Common myeloid progenitor, CD34-positive (primary cell): ENCODE measurements around the gene GPRASP3.
"Not testable (repeated sequence)": the region's sequence is repeated elsewhere in the genome, so short reads cannot be mapped to it uniquely, and the experiment has no call there.

ENCODE experiments used
- CTCF ChIA-PET: fragments of 350-600 bp; sonication (Branson Sonifier 250); formaldehyde crosslinking; loops from one replicate; lab custom pipeline; 2021; ENCODE audit warnings: antibody characterized with exemption; lab: Charles Lee
- POLR2A ChIA-PET: fragments of 350-600 bp; sonication (Branson Sonifier 250); formaldehyde crosslinking; loops from one replicate; lab custom pipeline; 2021; ENCODE audit warnings: antibody characterized with exemption; lab: Charles Lee
- DNase-seq, 3 donors: peaks; one replicate each; pipeline versions ENCODE4 v3.0.0 to v3.0.0-alpha.2; 2013
- H3K27ac ChIP-seq, 2 experiments: 1 replicate in 1 of 2; 2 replicates in 1 of 2; pipeline ENCODE4 v1.7.0; 2013; ENCODE audit warnings: inconsistent platforms in 2 of 2, low read length in 2 of 2, mild to moderate bottlenecking in 2 of 2, low read depth in 1 of 2, moderate library complexity in 1 of 2; ENCODE audit not compliant: severe bottlenecking in 2 of 2, insufficient read depth in 1 of 2, poor library complexity in 1 of 2
- H3K27me3 ChIP-seq, 5 experiments: replicated peaks in 2 of 5; 1 replicate in 3 of 5; 2 replicates in 2 of 5; pipeline versions ENCODE4 v1.6.1 to v1.7.0; 2013; ENCODE audit warnings: low read length in 4 of 5, mild to moderate bottlenecking in 2 of 5, moderate library complexity in 2 of 5, inconsistent platforms in 1 of 5; ENCODE audit not compliant: insufficient read depth in 5 of 5, control insufficient read depth in 4 of 5
- H3K36me3 ChIP-seq, 4 experiments: 1 replicate in 2 of 4; 2 replicates in 2 of 4; pipeline versions ENCODE4 v1.6.1 to v1.7.0; 2013; ENCODE audit warnings: low read length in 3 of 4, control low read depth in 1 of 4, mild to moderate bottlenecking in 1 of 4; ENCODE audit not compliant: control insufficient read depth in 4 of 4, insufficient read depth in 4 of 4
- H3K4me1 ChIP-seq, 4 experiments: 1 replicate in 3 of 4; 2 replicates in 1 of 4; pipeline versions ENCODE4 v1.6.1 to v1.7.1; 2013; ENCODE audit warnings: low read length in 3 of 4, mild to moderate bottlenecking in 3 of 4, control low read depth in 1 of 4, inconsistent platforms in 1 of 4, moderate library complexity in 1 of 4; ENCODE audit not compliant: control insufficient read depth in 4 of 4, insufficient read depth in 4 of 4; ENCODE audit errors: control extremely low read depth in 1 of 4
- H3K4me3 ChIP-seq, 7 experiments: 1 replicate in 4 of 7; 2 replicates in 3 of 7; pipeline versions ENCODE4 v1.5.1 to v1.7.0; 2013; ENCODE audit warnings: mild to moderate bottlenecking in 7 of 7, low read length in 6 of 7, moderate library complexity in 6 of 7, inconsistent platforms in 2 of 7, low read depth in 2 of 7, control low read depth in 1 of 7; ENCODE audit not compliant: insufficient read depth in 4 of 7, control insufficient read depth in 1 of 7; ENCODE audit errors: extremely low read depth in 1 of 7
- H3K9me3 ChIP-seq, 5 experiments: 1 replicate in 4 of 5; 2 replicates in 1 of 5; pipeline versions ENCODE4 v1.6.1 to v1.7.1; 2013; ENCODE audit warnings: low read length in 4 of 5, mild to moderate bottlenecking in 2 of 5, inconsistent platforms in 1 of 5, low read depth in 1 of 5, moderate library complexity in 1 of 5; ENCODE audit not compliant: control insufficient read depth in 4 of 5, insufficient read depth in 2 of 5; ENCODE audit errors: control extremely low read depth in 1 of 5
- WGBS: methylation state at CpG from one replicate; pipeline ENCODE4 v1.1.5; 2013; ENCODE audit not compliant: insufficient coverage; 5-methylcytosine and 5-hydroxymethylcytosine counted together

GPRASP3 gene

GRCh38 chrX:102708900-102709299 lies 11.6 kb upstream of the GPRASP3 start:
- ChIA-PET POLR2A (no interaction called here), CTCF (no interaction called here)
- no peak for DNase-seq
- 67% methylated on average over 1 of the region's 2 CpGs for WGBS
- H3K9me3 ChIP-seq = no peaks in the 10 kb centered on the region
- no peak overlapping the region for H3K27ac ChIP-seq
- H3K27me3 ChIP-seq = peaks cover 0 to 3% (median 0%) of the 10 kb centered on the region in 5 experiments
- H3K4me3 ChIP-seq = no peak overlapping the region
- peaks cover 0 to 7% (median 3%) of the 10 kb centered on the region in 4 experiments for H3K4me1 ChIP-seq
- no peaks in the 10 kb centered on the region for H3K36me3 ChIP-seq

GRCh38 chrX:102711872-102712215 lies 8.7 kb upstream of the GPRASP3 start:
- CTCF ChIA-PET = no interaction called here
- H3K27me3 ChIP-seq = peaks cover 0 to 3% (median 0%) of the 10 kb centered on the region in 5 experiments
- no peaks in the 10 kb centered on the region for H3K36me3 ChIP-seq
- H3K4me3 ChIP-seq = peak overlapping the region; percentile 23 to 80 (median 61)
- POLR2A ChIA-PET = no interaction called here
- DNase-seq = no peak
- no peak overlapping the region for H3K27ac ChIP-seq
- H3K4me1 ChIP-seq = peaks cover 0 to 7% (median 3%) of the 10 kb centered on the region in 4 experiments
- WGBS = 32% methylated on average over 13 of the region's 19 CpGs
- H3K9me3 ChIP-seq = no peaks in the 10 kb centered on the region

GRCh38 chrX:102712216-102712966 lies 8.2 kb upstream of the GPRASP3 start, which contains the start of gene GPRASP2:
Gene GPRASP2, plus strand, starts transcription at chrX:102712448. Its CDS starts 2,422 bp downstream, at chrX:102714870.
- Histone ChIP-seq H3K4me3 (peak within 1 kb of the TSS; percentile 46 to 80 (median 72)), H3K27ac (no peak within 1 kb of the TSS), H3K9me3 (no peaks in the 10 kb centered on the region), H3K36me3 (no peaks in the 10 kb centered on the region), H3K27me3 (peaks cover 0 to 3% (median 0%) of the 10 kb centered on the region in 5 experiments), H3K4me1 (peaks cover 0 to 7% (median 3%) of the 10 kb centered on the region in 4 experiments)
- peak in 2 of 3 donors; percentile 39 to 56 for DNase-seq
- WGBS = 34% methylated on average over 55 of the region's 68 CpGs
- ChIA-PET CTCF (no interaction called here), POLR2A (no interaction called here)

GRCh38 chrX:102712981-102713625 lies 7.4 kb upstream of the GPRASP3 start:
- 34% methylated on average over 18 of the region's 23 CpGs for WGBS
- ChIA-PET POLR2A (no interaction called here), CTCF (no interaction called here)
- Histone ChIP-seq H3K27ac (no peak overlapping the region), H3K9me3 (no peaks in the 10 kb centered on the region), H3K36me3 (no peaks in the 10 kb centered on the region), H3K27me3 (peaks cover 0 to 3% (median 0%) of the 10 kb centered on the region in 5 experiments), H3K4me3 (peak overlapping the region; percentile 46 to 80 (median 72)), H3K4me1 (peaks cover 0 to 7% (median 3%) of the 10 kb centered on the region in 4 experiments)
- peak; percentile 47 to 66 (median 49) for DNase-seq

DNA sequence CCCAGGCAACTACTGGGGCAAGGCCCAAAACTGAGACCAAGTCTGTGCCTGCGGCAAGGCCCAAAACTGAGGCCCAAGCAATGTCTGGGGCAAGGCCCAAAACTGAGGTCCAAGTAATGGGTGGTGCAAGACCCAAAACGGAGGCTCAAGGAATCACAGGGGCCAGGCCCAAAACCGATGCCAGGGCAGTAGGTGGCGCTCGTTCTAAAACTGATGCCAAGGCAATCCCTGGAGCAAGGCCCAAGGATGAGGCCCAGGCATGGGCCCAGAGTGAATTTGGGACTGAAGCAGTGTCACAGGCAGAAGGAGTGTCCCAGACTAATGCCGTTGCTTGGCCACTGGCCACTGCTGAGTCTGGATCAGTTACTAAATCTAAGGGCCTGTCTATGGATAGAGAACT lies 5.5 kb upstream of the GPRASP3 start:
- CTCF ChIA-PET = no interaction called here
- DNase-seq = no peak
- H3K9me3 ChIP-seq = no peaks in the 10 kb centered on the region
- 81% methylated on average over 6 of the region's 6 CpGs for WGBS
- H3K4me1 ChIP-seq = peaks cover 0 to 7% (median 3%) of the 10 kb centered on the region in 4 experiments
- H3K27ac ChIP-seq = no peak overlapping the region
- POLR2A ChIA-PET = no interaction called here
- no peak overlapping the region for H3K4me3 ChIP-seq
- H3K27me3 ChIP-seq = peaks cover 0 to 3% (median 0%) of the 10 kb centered on the region in 5 experiments
- H3K36me3 ChIP-seq = no peaks in the 10 kb centered on the region

GRCh38 chrX:102715967-102716366 lies 4.6 kb upstream of the GPRASP3 start:
- no peak overlapping the region for H3K4me3 ChIP-seq
- no peaks in the 10 kb centered on the region for H3K36me3 ChIP-seq
- H3K4me1 ChIP-seq = peaks cover 0 to 14% (median 6%) of the 10 kb centered on the region in 4 experiments
- peaks cover 0 to 7% (median 0%) of the 10 kb centered on the region in 5 experiments for H3K27me3 ChIP-seq
- WGBS = 97% methylated on average over 5 of the region's 5 CpGs
- ChIA-PET CTCF (no interaction called here), POLR2A (no interaction called here)
- DNase-seq = no peak
- no peak overlapping the region for H3K27ac ChIP-seq
- no peaks in the 10 kb centered on the region for H3K9me3 ChIP-seq

DNA sequence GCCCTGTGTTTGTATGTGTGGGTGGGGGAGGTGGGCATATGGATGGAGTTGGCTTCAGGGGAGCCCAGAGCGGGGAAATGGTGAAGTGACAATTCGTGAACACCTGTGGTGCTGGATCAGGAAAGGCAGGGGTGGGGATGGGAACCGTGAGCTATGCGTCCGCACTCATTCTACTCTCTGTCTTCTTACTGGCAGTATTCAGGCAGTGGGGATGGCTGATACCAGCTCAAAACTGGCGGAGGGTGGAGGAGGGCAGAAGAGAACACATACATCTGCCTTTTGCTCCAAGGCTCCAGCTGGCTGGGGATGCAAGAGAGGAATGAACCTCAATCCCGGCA lies 595 bp downstream of the GPRASP3 start:
- Histone ChIP-seq H3K4me1 (peaks cover 0 to 11% (median 3%) of the 10 kb centered on the region in 4 experiments), H3K4me3 (peak overlapping the region in 4 of 7 experiments; percentile 56 to 78 (median 62))
- whole genome bisulfite sequencing = 64% methylated on average over 4 of the region's 7 CpGs
- H3K9me3 ChIP-seq, H3K27me3 ChIP-seq, POLR2A ChIA-PET, DNase-seq, CTCF ChIA-PET, H3K36me3 ChIP-seq, H3K27ac ChIP-seq: not testable (repeated sequence)
